ENCODE results near the gene ARHGEF40.

DNA sequence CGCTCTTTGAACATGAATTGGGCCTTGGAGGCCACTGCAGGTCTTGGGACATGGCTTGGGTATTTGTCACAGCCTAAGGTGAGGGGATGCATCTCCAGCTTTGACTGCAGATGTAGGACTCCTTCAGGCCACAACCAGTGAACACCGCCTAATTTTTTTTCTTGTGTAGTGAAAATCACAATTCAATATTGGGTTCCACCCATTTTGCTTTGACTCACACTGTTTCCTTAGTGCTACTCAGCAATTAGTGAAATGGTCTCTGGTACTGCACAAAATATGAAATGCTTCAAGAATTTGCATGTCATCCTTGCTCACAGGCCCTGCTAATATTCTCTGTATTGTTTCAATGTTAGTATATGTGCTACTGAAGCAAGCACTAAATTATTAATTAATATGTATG lies 43.3 kb downstream of the ARHGEF40 start:
- TF ChIP-seq, protein P1, sequence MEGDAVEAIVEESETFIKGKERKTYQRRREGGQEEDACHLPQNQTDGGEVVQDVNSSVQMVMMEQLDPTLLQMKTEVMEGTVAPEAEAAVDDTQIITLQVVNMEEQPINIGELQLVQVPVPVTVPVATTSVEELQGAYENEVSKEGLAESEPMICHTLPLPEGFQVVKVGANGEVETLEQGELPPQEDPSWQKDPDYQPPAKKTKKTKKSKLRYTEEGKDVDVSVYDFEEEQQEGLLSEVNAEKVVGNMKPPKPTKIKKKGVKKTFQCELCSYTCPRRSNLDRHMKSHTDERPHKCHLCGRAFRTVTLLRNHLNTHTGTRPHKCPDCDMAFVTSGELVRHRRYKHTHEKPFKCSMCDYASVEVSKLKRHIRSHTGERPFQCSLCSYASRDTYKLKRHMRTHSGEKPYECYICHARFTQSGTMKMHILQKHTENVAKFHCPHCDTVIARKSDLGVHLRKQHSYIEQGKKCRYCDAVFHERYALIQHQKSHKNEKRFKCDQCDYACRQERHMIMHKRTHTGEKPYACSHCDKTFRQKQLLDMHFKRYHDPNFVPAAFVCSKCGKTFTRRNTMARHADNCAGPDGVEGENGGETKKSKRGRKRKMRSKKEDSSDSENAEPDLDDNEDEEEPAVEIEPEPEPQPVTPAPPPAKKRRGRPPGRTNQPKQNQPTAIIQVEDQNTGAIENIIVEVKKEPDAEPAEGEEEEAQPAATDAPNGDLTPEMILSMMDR (IDR thresholded peaks at IDR 0.05), result no peak
- no peak for TF ChIP-seq TCF7 (CRISPR knock-in tag; IDR thresholded peaks at IDR 0.05; ENCODE audit: low read depth)
- TF ChIP-seq, protein P2, sequence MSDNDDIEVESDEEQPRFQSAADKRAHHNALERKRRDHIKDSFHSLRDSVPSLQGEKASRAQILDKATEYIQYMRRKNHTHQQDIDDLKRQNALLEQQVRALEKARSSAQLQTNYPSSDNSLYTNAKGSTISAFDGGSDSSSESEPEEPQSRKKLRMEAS (CRISPR knock-in tag; IDR thresholded peaks at IDR 0.05), result no peak
- TF ChIP-seq NFATC4 (CRISPR knock-in tag; IDR thresholded peaks at IDR 0.05), result no peak
- no peak for TF ChIP-seq CREB1 (CRISPR knock-in tag; IDR thresholded peaks at IDR 0.05)
- TF ChIP-seq, protein P3, sequence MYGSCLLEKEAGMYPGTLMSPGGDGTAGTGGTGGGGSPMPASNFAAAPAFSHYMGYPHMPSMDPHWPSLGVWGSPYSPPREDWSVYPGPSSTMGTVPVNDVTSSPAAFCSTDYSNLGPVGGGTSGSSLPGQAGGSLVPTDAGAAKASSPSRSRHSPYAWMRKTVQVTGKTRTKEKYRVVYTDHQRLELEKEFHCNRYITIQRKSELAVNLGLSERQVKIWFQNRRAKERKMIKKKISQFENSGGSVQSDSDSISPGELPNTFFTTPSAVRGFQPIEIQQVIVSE (CRISPR knock-in tag; IDR thresholded peaks at IDR 0.05; ENCODE audit: borderline replicate concordance), result no peak

All from WTC11 (cell line).